Activated B cell treated with CpG ODN at 0.5 μM for 24 hours (primary cell): ENCODE data around the gene IQSEC1. TPM values are rescaled to one million over a fixed set of nuclear protein-coding genes. Genes with fewer than 3 reads are reported as not detected.

Experiments used
- ATAC-seq: fragments of 200-7000 bp; cut with Tn5 transposase; one replicate; pipeline ENCODE4 v1.10.0; 2021; ENCODE audit warnings: low read depth, mild to moderate bottlenecking, moderate library complexity
- CTCF ChIA-PET: fragments of 350-600 bp; sonication (Branson Sonifier 250); formaldehyde crosslinking; loops from one replicate; lab custom pipeline; 2021; ENCODE audit warnings: antibody characterized with exemption; lab: Charles Lee
- POLR2A ChIA-PET: fragments of 350-600 bp; sonication (Branson Sonifier 250); formaldehyde crosslinking; loops from one replicate; lab custom pipeline; 2021; ENCODE audit warnings: antibody characterized with exemption; lab: Charles Lee
- DNase-seq: peaks from one replicate; pipeline ENCODE4 v3.0.0; 2022
- H3K27ac Mint-ChIP-seq: one replicate; pipeline ENCODE4 v1.8.0; 2020; ENCODE audit warnings: mixed read lengths
- H3K27me3 Mint-ChIP-seq: one replicate; pipeline ENCODE4 v1.8.0; 2021; ENCODE audit warnings: mixed read lengths
- H3K36me3 Mint-ChIP-seq: one replicate; pipeline ENCODE4 v1.8.0; 2021; ENCODE audit warnings: low read depth, mixed read lengths
- H3K4me1 Mint-ChIP-seq: one replicate; pipeline ENCODE4 v1.8.0; 2021; ENCODE audit warnings: mixed read lengths
- H3K4me3 Mint-ChIP-seq: one replicate; pipeline ENCODE4 v1.8.0; 2020; ENCODE audit warnings: mild to moderate bottlenecking, mixed read lengths
- H3K9me3 Mint-ChIP-seq: one replicate; pipeline ENCODE4 v1.8.0; 2020; ENCODE audit warnings: mixed read lengths
- CTCF ChIP-seq: fragments of 200-600 bp; IDR thresholded peaks from one replicate; pipeline ENCODE4 v1.8.0; 2022; ENCODE audit warnings: antibody characterized with exemption, mild to moderate bottlenecking
- intact Hi-C: fragments of 100-400 bp; cut with micrococcal nuclease; formaldehyde crosslinking; loops from one replicate; pipeline ENCODE4 v1.15.1; 2024
- total RNA-seq: library from RNA; stranded (reverse); gene quantifications from 2 replicates; pipeline ENCODE4 v1.2.3, GENCODE V29; 2022

The IQSEC1 gene
- total RNA-seq, 1 donor from 2014 or later: 296 TPM

- POLR2A ChIA-PET: interaction anchor here (0.7 to 2.4 kb wide), 3 partner anchors 13 to 30 kb away, joined by 5 to 8 read pairs (median 8); no protein-coding TSS in a partner anchor
- peaks cover 45% of the 10 kb centered on the region for H3K4me1 Mint-ChIP-seq
- DNase-seq (no peak), ATAC-seq (no peak)
- no peak overlapping the region for H3K27ac Mint-ChIP-seq
- TF ChIP-seq CTCF: no peak
- H3K9me3 Mint-ChIP-seq: no peaks in the 10 kb centered on the region
- intact Hi-C loops: no loop called here
- CTCF ChIA-PET: no interaction called here
- H3K27me3 Mint-ChIP-seq: no peaks in the 10 kb centered on the region
- H3K36me3 Mint-ChIP-seq: peaks cover 12% of the 10 kb centered on the region
- no peak overlapping the region for H3K4me3 Mint-ChIP-seq
These were observed 32.0 kb downstream of the IQSEC1 start for GRCh38 chr3:13041113-13041776.

- peak; percentile 50 for DNase-seq
- CTCF ChIA-PET: interaction anchor here (1.4 to 1.7 kb wide), 2 partner anchors 25 to 41 kb away, joined by 3 to 5 read pairs; no protein-coding TSS in a partner anchor
- ATAC-seq: peak; percentile 99
- intact Hi-C loops: loop anchor here (1.0 kb wide), 1 partner anchor 17 kb away; no protein-coding TSS in a partner anchor
- H3K27me3 Mint-ChIP-seq: no peaks in the 10 kb centered on the region
- TF ChIP-seq CTCF: no peak
- peaks cover 12% of the 10 kb centered on the region for H3K36me3 Mint-ChIP-seq
- H3K9me3 Mint-ChIP-seq: no peaks in the 10 kb centered on the region
- POLR2A ChIA-PET: interaction anchor here (0.7 to 2.5 kb wide), 5 partner anchors 12 to 85 kb away, joined by 5 to 16 read pairs (median 8); no protein-coding TSS in a partner anchor
- no peak overlapping the region for H3K4me3 Mint-ChIP-seq
- H3K4me1 Mint-ChIP-seq: peaks cover 37% of the 10 kb centered on the region
- peak overlapping the region; percentile 81 for H3K27ac Mint-ChIP-seq
These were observed 32.7 kb downstream of the IQSEC1 start for GRCh38 chr3:13040361-13041074.

GRCh38 chr3:13039213-13039896 lies 33.9 kb downstream of the IQSEC1 start:
- Mint-ChIP-seq H3K4me1 (peaks cover 29% of the 10 kb centered on the region), H3K4me3 (no peak overlapping the region), H3K9me3 (no peaks in the 10 kb centered on the region), H3K27ac (no peak overlapping the region), H3K27me3 (no peaks in the 10 kb centered on the region), H3K36me3 (peaks cover 12% of the 10 kb centered on the region)
- TF ChIP-seq CTCF: no peak
- ATAC-seq: no peak
- DNase-seq: no peak
- ChIA-PET POLR2A (interaction anchor here (0.9 to 2.5 kb wide), 7 partner anchors 9 to 84 kb away, joined by 3 to 16 read pairs (median 8); no protein-coding TSS in a partner anchor), CTCF (interaction anchor here (1.0 to 1.7 kb wide), 3 partner anchors 17 to 40 kb away, joined by 3 to 5 read pairs (median 4); no protein-coding TSS in a partner anchor)
- intact Hi-C loops: no loop called here

GRCh38 chr3:13037458-13038117 lies 35.6 kb downstream of the IQSEC1 start:
- CTCF ChIA-PET: interaction anchor here (1.4 kb wide), 1 partner anchor 10 kb away, joined by 3 read pairs; no protein-coding TSS in a partner anchor
- Mint-ChIP-seq H3K4me3 (no peak overlapping the region), H3K27me3 (no peaks in the 10 kb centered on the region), H3K4me1 (peaks cover 22% of the 10 kb centered on the region), H3K36me3 (peaks cover 9% of the 10 kb centered on the region), H3K9me3 (no peaks in the 10 kb centered on the region), H3K27ac (no peak overlapping the region)
- no peak for TF ChIP-seq CTCF
- no peak for DNase-seq
- no peak for ATAC-seq
- intact Hi-C loops: no loop called here
- POLR2A ChIA-PET: no interaction called here
